Adrenal gland (tissue), 12 donors: ENCODE measurements around the gene ARHGEF7. TPM values are rescaled to one million over a fixed set of nuclear protein-coding genes. Genes with fewer than 3 reads are reported as not detected.

ENCODE experiments used
- DNase-seq, 7 donors: peaks; one replicate each; pipeline ENCODE4 v3.0.0-alpha.2; 2019 to 2020
- H3K27ac ChIP-seq, 5 donors: fragments of 200-600 bp; sonication (generic) in 4 of 5; 1 replicate in 3 of 5; 2 replicates in 2 of 5; pipeline versions ENCODE4 v1.5.1 to v1.8.0; 2016 to 2020; ENCODE audit warnings: mild to moderate bottlenecking in 1 of 5
- H3K27me3 ChIP-seq: fragments of 200-600 bp; 2 replicates; pipeline ENCODE4 v1.8.0; 2021
- H3K36me3 ChIP-seq, 2 donors: fragments of 200-600 bp; replicated peaks in 1 of 2; 1 replicate in 1 of 2; 2 replicates in 1 of 2; pipeline versions ENCODE4 v1.5.1 to v1.8.0; 2018 to 2022
- H3K4me1 ChIP-seq, 2 donors: fragments of 200-600 bp; replicated peaks in 1 of 2; 1 replicate in 1 of 2; 2 replicates in 1 of 2; pipeline versions ENCODE4 v1.5.1 to v1.8.0; 2018 to 2021
- H3K4me3 ChIP-seq, 4 donors: fragments of 200-600 bp; sonication (generic) in 3 of 4; one replicate each; pipeline ENCODE4 v1.5.1; 2016 to 2018
- H3K9me3 ChIP-seq, 3 donors: fragments of 200-600 bp; sonication (generic) in 1 of 3; replicated peaks in 1 of 3; 1 replicate in 2 of 3; 2 replicates in 1 of 3; pipeline versions ENCODE4 v1.5.1 to v1.8.0; 2016 to 2021
- CTCF ChIP-seq, 6 experiments: fragments of 450-650 bp in 4 of 6; fragments of 200-600 bp in 2 of 6; sonication (generic) in 1 of 6; IDR thresholded peaks; 1 replicate in 5 of 6; 2 replicates in 1 of 6; pipeline versions ENCODE4 v1.5.1 to v1.8.0; 2016 to 2021; ENCODE audit warnings: antibody characterized with exemption in 6 of 6, mild to moderate bottlenecking in 2 of 6, moderate library complexity in 1 of 6
- POLR2A ChIP-seq, 2 donors: fragments of 450-650 bp; IDR thresholded peaks; one replicate each; pipeline ENCODE4 v1.6.1; 2017; ENCODE audit warnings: antibody characterized with exemption in 2 of 2, mild to moderate bottlenecking in 2 of 2, moderate library complexity in 1 of 2
- WGBS, 4 donors: extraction: QIAGEN DNeasy Blood & Tissue Kit in 2 of 4; methylation state at CpG; one replicate each; pipeline versions ENCODE4 v1.1.5 to v1.1.7; 2013 to 2017; 5-methylcytosine and 5-hydroxymethylcytosine counted together
- intact Hi-C, 2 donors: fragments of 100-400 bp; cut with DNase I; formaldehyde crosslinking; loops; one replicate each; pipeline versions ENCODE4 v1.14.1 to v1.15.0; 2022 to 2023
- polyA plus RNA-seq, 3 donors: library from polyadenylated mRNA; stranded (reverse); fragments of 200-250 nt in 2 of 3; fragments of 350-450 nt in 1 of 3; fragmentation: Illumina TruSeq in 1 of 3; extraction: RNeasy Lipid Tissue Mini Kit (QIAGEN cat#74804) in 1 of 3; gene quantifications; one replicate each; pipeline ENCODE4 v1.2.3, GENCODE V29; 2013 to 2014
- total RNA-seq, 9 donors: library from RNA; depleted of rRNA in 4 of 9; stranded (reverse); fragments of >200 nt in 4 of 9; fragments of 120-200 nt in 1 of 9; fragmentation: NEBNext Ultra II Directional in 1 of 9; extraction: Animal tissue kit (Norgen Biotek cat#: 25700) in 1 of 9; gene quantifications; one replicate each; pipeline versions ENCODE4 v1.1.0 to v1.2.4, GENCODE V29; 2013 to 2023
- donor health status: healthy with polysubstance abuse.
- donor health status: Bipolar disorder and iron deficiency.
- donor health status: DM: yes; HTN: yes; CAD: no.
- donor health status: DM: no; HTN: no; CAD: no.
- donor health status: DM: no; HTN: no; CAD: no.
- donor health status: DM: yes; HTN: yes; CAD: no.

The ARHGEF7 gene
- total and polyA plus RNA-seq, 12 donors = 25.3 to 69.3 (median 53.2) TPM

- H3K27me3 ChIP-seq = no peaks in the 10 kb centered on the region
- no peak overlapping the region for H3K4me3 ChIP-seq
- no peak for DNase-seq
- intact Hi-C loops = no loop called here
- no peaks in the 10 kb centered on the region for H3K9me3 ChIP-seq
- no peak overlapping the region for H3K27ac ChIP-seq
- H3K4me1 ChIP-seq = no peaks in the 10 kb centered on the region
- WGBS, 4 donors = 82 to 89% (median 85%) methylated on average over 9 of the region's 9 CpGs
- H3K36me3 ChIP-seq = no peaks in the 10 kb centered on the region
- TF ChIP-seq CTCF (IDR thresholded peaks at IDR 0.05) (no peak), POLR2A (IDR thresholded peaks at IDR 0.05) (no peak)
Observed at GRCh38 chr13:111129465-111130115, 14.5 kb downstream of the ARHGEF7 start.

GRCh38 chr13:111130116-111130508 lies 15.0 kb downstream of the ARHGEF7 start:
- no peaks in the 10 kb centered on the region for H3K9me3 ChIP-seq
- TF ChIP-seq POLR2A (IDR thresholded peaks at IDR 0.05) = no peak
- TF ChIP-seq CTCF (IDR thresholded peaks at IDR 0.05) = no peak
- no peak for DNase-seq
- H3K36me3 ChIP-seq = no peaks in the 10 kb centered on the region
- H3K27ac ChIP-seq = no peak overlapping the region
- H3K27me3 ChIP-seq = no peaks in the 10 kb centered on the region
- 80 to 91% (median 87%) methylated on average over 5 of the region's 5 CpGs for WGBS, 4 donors
- no peaks in the 10 kb centered on the region for H3K4me1 ChIP-seq
- intact Hi-C loops = no loop called here
- no peak overlapping the region for H3K4me3 ChIP-seq

- no peak for DNase-seq
- H3K4me1 ChIP-seq = no peaks in the 10 kb centered on the region
- intact Hi-C loops = no loop called here
- WGBS, 4 donors = 79 to 90% (median 89%) methylated on average over 10 of the region's 10 CpGs
- no peaks in the 10 kb centered on the region for H3K9me3 ChIP-seq
- no peak overlapping the region for H3K4me3 ChIP-seq
- H3K27ac ChIP-seq = no peak overlapping the region
- TF ChIP-seq POLR2A (IDR thresholded peaks at IDR 0.05) (no peak), CTCF (IDR thresholded peaks at IDR 0.05) (no peak)
- H3K27me3 ChIP-seq = no peaks in the 10 kb centered on the region
- no peaks in the 10 kb centered on the region for H3K36me3 ChIP-seq
Observed at GRCh38 chr13:111131048-111131447, 15.9 kb downstream of the ARHGEF7 start.

- no peaks in the 10 kb centered on the region for H3K9me3 ChIP-seq
- H3K36me3 ChIP-seq = no peaks in the 10 kb centered on the region
- TF ChIP-seq CTCF (IDR thresholded peaks at IDR 0.05) = no peak
- no peak for TF ChIP-seq POLR2A (IDR thresholded peaks at IDR 0.05)
- H3K4me1 ChIP-seq = no peaks in the 10 kb centered on the region
- WGBS, 4 donors = 69 to 84% (median 80%) methylated on average over 4 of the region's 4 CpGs
- no peaks in the 10 kb centered on the region for H3K27me3 ChIP-seq
- intact Hi-C loops = no loop called here
- no peak overlapping the region for H3K27ac ChIP-seq
- DNase-seq = no peak
- H3K4me3 ChIP-seq = no peak overlapping the region
Observed at GRCh38 chr13:111131611-111132010, 16.5 kb downstream of the ARHGEF7 start.
